Heart left ventricle (tissue), 16 donors: ENCODE data around the gene CCP110. TPM values are rescaled to one million over a fixed set of nuclear protein-coding genes. Genes with fewer than 3 reads are reported as not detected.

Experiments
- ATAC-seq, 4 donors: fragments of 200-7000 bp; cut with Tn5 transposase; one replicate each; pipeline ENCODE4 v1.9.1; 2020 to 2022; ENCODE audit warnings: moderate library complexity in 4 of 4, mild to moderate bottlenecking in 3 of 4, moderate number of reproducible peaks in 1 of 4
- DNase-seq, 5 donors: peaks; one replicate each; pipeline ENCODE4 v3.0.0-alpha.2; 2020
- H3K27ac ChIP-seq, 12 donors: fragments of 200-600 bp; sonication (generic) in 4 of 12; one replicate each; pipeline versions ENCODE4 v1.5.0 to v1.8.0; 2016 to 2022; ENCODE audit warnings: mild to moderate bottlenecking in 2 of 12
- H3K27me3 ChIP-seq, 9 donors: fragments of 200-600 bp; sonication (generic) in 2 of 9; one replicate each; pipeline versions ENCODE4 v1.5.1 to v1.8.0; 2016 to 2022; ENCODE audit warnings: mild to moderate bottlenecking in 3 of 9
- H3K36me3 ChIP-seq, 9 donors: fragments of 200-600 bp; sonication (generic) in 2 of 9; one replicate each; pipeline versions ENCODE4 v1.5.0 to v1.8.0; 2018 to 2022; ENCODE audit warnings: mild to moderate bottlenecking in 2 of 9
- H3K4me1 ChIP-seq, 12 donors: fragments of 200-600 bp; sonication (generic) in 4 of 12; one replicate each; pipeline versions ENCODE4 v1.5.0 to v1.8.0; 2016 to 2022; ENCODE audit warnings: mild to moderate bottlenecking in 3 of 12
- H3K4me3 ChIP-seq, 12 donors: fragments of 200-600 bp; sonication (generic) in 4 of 12; one replicate each; pipeline versions ENCODE4 v1.5.0 to v1.8.0; 2017 to 2022; ENCODE audit warnings: mild to moderate bottlenecking in 9 of 12, moderate library complexity in 4 of 12
- H3K9me3 ChIP-seq, 12 donors: fragments of 200-600 bp; sonication (generic) in 4 of 12; one replicate each; pipeline versions ENCODE4 v1.5.0 to v1.8.0; 2016 to 2022; ENCODE audit warnings: mild to moderate bottlenecking in 1 of 12
- POLR2A ChIP-seq, 2 donors: fragments of 450-650 bp; IDR thresholded peaks; one replicate each; pipeline ENCODE4 v1.6.1; 2017; ENCODE audit warnings: antibody characterized with exemption in 2 of 2, mild to moderate bottlenecking in 2 of 2, moderate library complexity in 2 of 2
- WGBS, 4 donors: extraction: QIAGEN DNeasy Blood & Tissue Kit in 2 of 4; methylation state at CpG; one replicate each; pipeline versions ENCODE4 v1.1.5 to v1.1.7; 2013 to 2018; 5-methylcytosine and 5-hydroxymethylcytosine counted together
- intact Hi-C, 10 donors: fragments of 100-400 bp; cut with DNase I; formaldehyde crosslinking; loops; one replicate each; pipeline versions ENCODE4 v1.11.1 to v1.14.2; 2022
- polyA plus RNA-seq, 2 donors: library from polyadenylated mRNA; stranded (reverse); fragments of 200-250 nt; gene quantifications; one replicate each; pipeline ENCODE4 v1.2.3, GENCODE V29; 2013
- total RNA-seq, 9 donors: library from RNA; depleted of rRNA in 2 of 9; stranded (reverse); fragments of >200 nt in 2 of 9; fragmentation: NEBNext Ultra II Directional in 3 of 9; extraction: Animal tissue kit (Norgen Biotek cat#: 25700) in 3 of 9; gene quantifications; one replicate each; pipeline versions ENCODE4 v1.1.0 to v1.2.4, GENCODE V29; 2016 to 2023
- TF ChIP-seq, protein P1 (sequence below), 12 donors: fragments of 200-600 bp; sonication (generic) in 4 of 12; IDR thresholded peaks; one replicate each; pipeline versions ENCODE4 v1.5.0 to v1.8.0; 2018 to 2022; ENCODE audit warnings: antibody characterized with exemption in 12 of 12, mild to moderate bottlenecking in 5 of 12
- donor health status: ischemic (EF 13 %, LVEDD 7.1; RV severe dilation, severe dysfunction).
- donor health status: healthy with polysubstance abuse.
- donor health status: DM: no; HTN: yes; CAD: no.
- donor health status: DM: no; HTN: no; CAD: no.
- donor health status: ischemic (EF 25% LVEDD 6.9; RV normal size, moderate dysfunction).
- donor health status: ischemic (EF 25% LVEDD 5.7; RV mildly dilated, moderate dysfunction).
- donor health status: healthy.
- donor health status: DM: yes; HTN: yes; CAD: no.
- donor health status: ischemic (EF 35%, LVEDD 5.7; RV mildly dilated, moderate dysfunction).
- donor health status: nonischemic (EF 11% LVEDD 7.7; RV severe dilation, severe dysfunction).
- donor health status: DM: yes; HTN: yes; CAD: no.
- donor health status: PGD.
- donor health status: ischemic (EF 29% LVEDD 5.4; RV normal size, mild dysfunction).
- donor health status: nonischemic (EF 23%, LVEDD 6.1; RV moderate dilation, normal function).

CCP110 gene
- total and polyA plus RNA-seq, 11 donors, result 3.1 to 13.5 (median 7.7) TPM

DNA sequence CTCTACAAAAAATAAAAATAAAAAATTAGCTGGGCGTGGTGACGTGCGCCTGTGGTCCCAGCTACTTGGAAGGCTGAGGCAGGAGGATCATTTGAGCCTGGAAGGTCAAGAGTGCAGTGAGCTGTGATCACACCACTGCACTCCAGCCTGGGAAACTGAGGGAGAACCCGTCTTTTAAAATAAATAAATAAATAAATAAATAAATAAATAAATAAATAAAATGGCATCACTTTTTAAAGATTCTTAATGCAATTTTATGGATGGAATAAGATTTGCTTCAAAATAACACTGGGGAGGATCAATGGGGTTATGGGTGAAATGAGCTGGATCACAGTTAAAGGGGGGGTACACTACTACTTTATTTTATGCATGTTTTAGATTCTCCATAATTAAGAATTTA is 16.8 kb upstream of the CCP110 start:
- Histone ChIP-seq H3K4me1 (peaks cover 0 to 12% (median 4%) of the 10 kb centered on the region in 12 donors), H3K27ac (no peak overlapping the region), H3K4me3 (no peak overlapping the region), H3K27me3 (no peaks in the 10 kb centered on the region), H3K9me3 (no peaks in the 10 kb centered on the region), H3K36me3 (peaks cover 0 to 99% (median 81%) of the 10 kb centered on the region in 9 donors)
- WGBS, 4 donors, result 85 to 97% (median 96%) methylated on average over 4 of the region's 4 CpGs
- DNase-seq (no peak), ATAC-seq (no peak)
- intact Hi-C loops, result loop anchor here in 2 of 10 donors (10.0 kb wide), 2 partner anchors 332 to 522 kb away; partner anchors contain the start of gene TMC7 (in 1 of the 2)
- TF ChIP-seq, protein P1, sequence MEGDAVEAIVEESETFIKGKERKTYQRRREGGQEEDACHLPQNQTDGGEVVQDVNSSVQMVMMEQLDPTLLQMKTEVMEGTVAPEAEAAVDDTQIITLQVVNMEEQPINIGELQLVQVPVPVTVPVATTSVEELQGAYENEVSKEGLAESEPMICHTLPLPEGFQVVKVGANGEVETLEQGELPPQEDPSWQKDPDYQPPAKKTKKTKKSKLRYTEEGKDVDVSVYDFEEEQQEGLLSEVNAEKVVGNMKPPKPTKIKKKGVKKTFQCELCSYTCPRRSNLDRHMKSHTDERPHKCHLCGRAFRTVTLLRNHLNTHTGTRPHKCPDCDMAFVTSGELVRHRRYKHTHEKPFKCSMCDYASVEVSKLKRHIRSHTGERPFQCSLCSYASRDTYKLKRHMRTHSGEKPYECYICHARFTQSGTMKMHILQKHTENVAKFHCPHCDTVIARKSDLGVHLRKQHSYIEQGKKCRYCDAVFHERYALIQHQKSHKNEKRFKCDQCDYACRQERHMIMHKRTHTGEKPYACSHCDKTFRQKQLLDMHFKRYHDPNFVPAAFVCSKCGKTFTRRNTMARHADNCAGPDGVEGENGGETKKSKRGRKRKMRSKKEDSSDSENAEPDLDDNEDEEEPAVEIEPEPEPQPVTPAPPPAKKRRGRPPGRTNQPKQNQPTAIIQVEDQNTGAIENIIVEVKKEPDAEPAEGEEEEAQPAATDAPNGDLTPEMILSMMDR (IDR thresholded peaks at IDR 0.05), result no peak
- TF ChIP-seq POLR2A (IDR thresholded peaks at IDR 0.05), result no peak

DNA sequence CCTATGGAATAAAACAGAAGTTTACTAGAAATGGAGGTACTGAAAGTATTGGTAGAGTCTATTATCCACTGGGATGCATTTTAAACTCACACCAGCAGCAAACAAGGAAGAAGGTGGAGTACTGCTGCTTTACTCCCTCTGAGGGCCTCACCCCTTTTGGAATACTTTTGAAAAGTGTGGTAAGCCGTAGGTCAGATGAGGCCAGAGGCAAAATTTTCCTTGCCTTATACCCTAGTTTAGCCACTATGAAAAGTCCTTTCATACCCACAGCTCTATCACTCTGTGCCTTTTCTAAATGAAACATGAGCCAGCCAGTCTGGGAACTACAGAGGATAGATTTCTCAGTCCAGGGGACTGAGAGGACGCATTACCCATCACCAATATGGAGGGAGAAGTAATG is 15.9 kb upstream of the CCP110 start:
- H3K27ac ChIP-seq, result no peak overlapping the region
- H3K27me3 ChIP-seq, result no peaks in the 10 kb centered on the region
- TF ChIP-seq, protein P1 (IDR thresholded peaks at IDR 0.05), result no peak
- no peak for TF ChIP-seq POLR2A (IDR thresholded peaks at IDR 0.05)
- intact Hi-C loops, result loop anchor here in 2 of 10 donors (10.0 kb wide), 2 partner anchors 333 to 523 kb away; partner anchors contain the start of gene TMC7 (in 1 of the 2)
- DNase-seq (no peak), ATAC-seq (no peak)
- WGBS, 4 donors, result 88 to 97% (median 92%) methylated on average over 2 of the region's 2 CpGs
- peaks cover 0 to 12% (median 4%) of the 10 kb centered on the region in 12 donors for H3K4me1 ChIP-seq
- no peaks in the 10 kb centered on the region for H3K9me3 ChIP-seq
- H3K36me3 ChIP-seq, result peaks cover 0 to 94% (median 72%) of the 10 kb centered on the region in 9 donors
- no peak overlapping the region for H3K4me3 ChIP-seq

DNA sequence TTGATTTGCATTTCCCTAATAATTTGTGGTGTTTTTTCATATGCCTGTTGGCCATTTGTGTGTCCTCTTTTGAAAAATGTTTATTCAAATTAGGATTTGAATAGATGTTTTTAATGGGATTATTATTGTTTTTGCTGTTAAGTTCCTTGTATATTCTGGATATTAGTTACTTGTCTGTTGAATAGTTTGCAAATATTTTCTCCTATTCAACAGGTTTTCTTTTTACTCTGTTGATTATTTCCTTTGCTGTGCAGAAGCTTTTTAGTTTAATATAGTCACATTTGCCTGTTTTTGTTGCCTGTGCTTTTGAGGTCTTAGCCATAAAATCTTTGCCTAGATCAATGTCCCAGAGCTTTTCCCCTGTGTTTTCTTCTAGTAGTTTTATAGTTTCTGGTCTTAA is 11.4 kb upstream of the CCP110 start:
- Histone ChIP-seq H3K36me3 (peaks cover 0 to 86% (median 70%) of the 10 kb centered on the region in 9 donors), H3K4me3 (no peak overlapping the region), H3K27me3 (no peaks in the 10 kb centered on the region), H3K27ac (no peak overlapping the region), H3K4me1 (peaks cover 0 to 25% (median 0%) of the 10 kb centered on the region in 12 donors), H3K9me3 (no peaks in the 10 kb centered on the region)
- intact Hi-C loops, result no loop called here
- TF ChIP-seq POLR2A (IDR thresholded peaks at IDR 0.05), result no peak
- TF ChIP-seq, protein P1 (IDR thresholded peaks at IDR 0.05), result no peak
- DNase-seq, result no peak
- ATAC-seq, result no peak

DNA sequence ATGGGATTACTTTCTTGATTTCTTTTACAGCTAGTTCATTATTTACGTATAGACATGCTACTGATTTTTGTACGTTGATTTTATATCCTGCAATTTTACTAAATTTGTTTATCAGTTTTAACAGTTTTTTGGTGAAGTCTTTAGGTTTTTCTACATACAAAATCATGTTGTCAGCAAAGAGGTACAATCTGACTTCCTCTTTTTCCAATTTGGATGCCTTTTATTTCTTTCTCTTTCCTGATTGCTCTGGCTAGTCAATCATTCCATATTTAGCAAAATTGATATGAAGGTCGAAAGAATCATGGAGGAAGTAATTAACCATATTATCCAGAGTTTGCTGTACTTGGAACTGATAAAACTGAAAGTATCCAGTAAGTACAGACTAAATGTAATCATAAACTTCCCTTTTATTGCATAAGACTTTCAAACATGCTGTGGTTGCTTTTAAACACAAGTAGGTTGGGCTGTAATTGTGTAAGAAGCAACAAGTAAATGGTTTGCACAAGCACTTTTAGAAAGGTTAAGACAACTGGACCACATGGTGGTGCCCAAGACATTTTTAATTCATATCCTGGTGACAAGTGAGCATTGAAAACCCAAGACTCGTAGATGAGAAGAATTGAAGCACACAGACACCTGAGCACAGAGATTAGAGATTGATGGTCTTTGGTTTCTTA is 10.2 kb upstream of the CCP110 start:
- Histone ChIP-seq H3K4me1 (peaks cover 0 to 38% (median 3%) of the 10 kb centered on the region in 12 donors), H3K27me3 (no peaks in the 10 kb centered on the region), H3K36me3 (peaks cover 0 to 75% (median 59%) of the 10 kb centered on the region in 9 donors), H3K4me3 (peak overlapping the region in 1 of 12 donors; percentile 0), H3K9me3 (no peaks in the 10 kb centered on the region), H3K27ac (peak overlapping the region in 1 of 12 donors; percentile 38)
- DNase-seq, result no peak
- ATAC-seq, result peak in 3 of 4 donors; percentile 26 to 53 (median 42)
- 82 to 86% (median 85%) methylated on average over 4 of the region's 4 CpGs for WGBS, 4 donors
- intact Hi-C loops, result no loop called here
- TF ChIP-seq, protein P1 (IDR thresholded peaks at IDR 0.05), result no peak
- TF ChIP-seq POLR2A (IDR thresholded peaks at IDR 0.05), result no peak
